ENCODE results near the gene DBH.

Gene DBH

GRCh38 chr9:133629221-133630110, 6.7 kb upstream of the DBH start:
- no peak overlapping the region for H3K4me3 Mint-ChIP-seq
- H3K27me3 Mint-ChIP-seq = no peaks in the 10 kb centered on the region
- peaks cover 16 to 27% of the 10 kb centered on the region in 2 donors for H3K9me3 Mint-ChIP-seq
- ATAC-seq (no peak), DNase-seq (no peak)
- H3K4me1 Mint-ChIP-seq = no peaks in the 10 kb centered on the region
- peak overlapping the region in 1 of 2 donors; percentile 36 for H3K27ac Mint-ChIP-seq

- no peaks in the 10 kb centered on the region for H3K4me1 Mint-ChIP-seq
- H3K27me3 Mint-ChIP-seq = no peaks in the 10 kb centered on the region
- peaks cover 13 to 15% of the 10 kb centered on the region in 2 donors for H3K9me3 Mint-ChIP-seq
- no peak overlapping the region for H3K4me3 Mint-ChIP-seq
- H3K27ac Mint-ChIP-seq = peak overlapping the region in 1 of 2 donors; percentile 44
- ATAC-seq (no peak), DNase-seq (no peak)
Observed at GRCh38 chr9:133631111-133631510, 5.1 kb upstream of the DBH start.

GRCh38 chr9:133632806-133633680, 3.1 kb upstream of the DBH start:
- DNase-seq (no peak), ATAC-seq (no peak)
- Mint-ChIP-seq H3K4me1 (no peaks in the 10 kb centered on the region), H3K9me3 (no peaks in the 10 kb centered on the region), H3K4me3 (no peak overlapping the region), H3K27ac (peak overlapping the region in 1 of 2 donors; percentile 49), H3K27me3 (no peaks in the 10 kb centered on the region)

GRCh38 chr9:133633681-133634080, 2.5 kb upstream of the DBH start:
- Mint-ChIP-seq H3K27ac (no peak overlapping the region), H3K4me1 (no peaks in the 10 kb centered on the region), H3K4me3 (no peak overlapping the region), H3K27me3 (no peaks in the 10 kb centered on the region), H3K9me3 (no peaks in the 10 kb centered on the region)
- DNase-seq (no peak), ATAC-seq (no peak)

- Mint-ChIP-seq H3K27ac (no peak overlapping the region), H3K4me1 (no peaks in the 10 kb centered on the region), H3K27me3 (no peaks in the 10 kb centered on the region), H3K4me3 (no peak overlapping the region), H3K9me3 (no peaks in the 10 kb centered on the region)
- ATAC-seq (peak; percentile 11), DNase-seq (no peak)
Observed at GRCh38 chr9:133634081-133634691, 2.0 kb upstream of the DBH start.

GRCh38 chr9:133635098-133635497, 1.1 kb upstream of the DBH start:
- no peak overlapping the region for H3K27ac Mint-ChIP-seq
- no peak for DNase-seq
- no peaks in the 10 kb centered on the region for H3K27me3 Mint-ChIP-seq

GRCh38 chr9:133636902-133637301, 739 bp downstream of the DBH start:
- Mint-ChIP-seq H3K27me3 (no peaks in the 10 kb centered on the region), H3K27ac (no peak overlapping the region), H3K4me3 (no peak overlapping the region), H3K4me1 (no peaks in the 10 kb centered on the region), H3K9me3 (no peaks in the 10 kb centered on the region)
- ATAC-seq (no peak), DNase-seq (no peak)

More at GRCh38 chr9:133635098-133635497, 1.1 kb upstream of the DBH start:
- H3K9me3 Mint-ChIP-seq = no peaks in the 10 kb centered on the region
- H3K4me1 Mint-ChIP-seq = no peaks in the 10 kb centered on the region
- ATAC-seq = no peak
- H3K4me3 Mint-ChIP-seq = no peak overlapping the region

GRCh38 chr9:133637451-133638055, 1.4 kb downstream of the DBH start:
- Mint-ChIP-seq H3K4me1 (no peaks in the 10 kb centered on the region), H3K27me3 (no peaks in the 10 kb centered on the region), H3K9me3 (no peaks in the 10 kb centered on the region)

GRCh38 chr9:133638076-133638475, 1.9 kb downstream of the DBH start:
- no peaks in the 10 kb centered on the region for H3K4me1 Mint-ChIP-seq
- ATAC-seq (no peak), DNase-seq (no peak)
- H3K27me3 Mint-ChIP-seq = no peaks in the 10 kb centered on the region
- no peak overlapping the region for H3K27ac Mint-ChIP-seq
- no peaks in the 10 kb centered on the region for H3K9me3 Mint-ChIP-seq
- H3K4me3 Mint-ChIP-seq = no peak overlapping the region

More at GRCh38 chr9:133637451-133638055, 1.4 kb downstream of the DBH start:
- H3K4me3 Mint-ChIP-seq = no peak overlapping the region
- DNase-seq (no peak), ATAC-seq (no peak)
- H3K27ac Mint-ChIP-seq = no peak overlapping the region

- ATAC-seq = no peak
- no peak for DNase-seq
- Mint-ChIP-seq H3K9me3 (no peaks in the 10 kb centered on the region), H3K27ac (no peak overlapping the region), H3K4me3 (no peak overlapping the region), H3K27me3 (no peaks in the 10 kb centered on the region), H3K4me1 (no peaks in the 10 kb centered on the region)
Observed at GRCh38 chr9:133638711-133639110, 2.5 kb downstream of the DBH start.

GRCh38 chr9:133639613-133640012, 3.5 kb downstream of the DBH start:
- H3K27me3 Mint-ChIP-seq = no peaks in the 10 kb centered on the region
- no peak for DNase-seq
- no peaks in the 10 kb centered on the region for H3K4me1 Mint-ChIP-seq
- no peak overlapping the region for H3K27ac Mint-ChIP-seq
- H3K9me3 Mint-ChIP-seq = no peaks in the 10 kb centered on the region
- H3K4me3 Mint-ChIP-seq = no peak overlapping the region
- ATAC-seq = no peak

GRCh38 chr9:133640160-133640559, 4.0 kb downstream of the DBH start:
- Mint-ChIP-seq H3K4me3 (no peak overlapping the region), H3K27me3 (no peaks in the 10 kb centered on the region), H3K4me1 (no peaks in the 10 kb centered on the region), H3K27ac (no peak overlapping the region), H3K9me3 (no peaks in the 10 kb centered on the region)
- ATAC-seq = no peak
- DNase-seq = no peak

- no peak for ATAC-seq
- H3K4me1 Mint-ChIP-seq = no peaks in the 10 kb centered on the region
- H3K9me3 Mint-ChIP-seq = no peaks in the 10 kb centered on the region
- peak overlapping the region in 1 of 2 donors; percentile 44 for H3K27ac Mint-ChIP-seq
- DNase-seq = no peak
- no peaks in the 10 kb centered on the region for H3K27me3 Mint-ChIP-seq
- peak overlapping the region in 1 of 2 donors; percentile 19 for H3K4me3 Mint-ChIP-seq
Observed at GRCh38 chr9:133640580-133641395, 4.6 kb downstream of the DBH start.

GRCh38 chr9:133641396-133641655, 5.2 kb downstream of the DBH start:
- Mint-ChIP-seq H3K9me3 (no peaks in the 10 kb centered on the region), H3K27ac (no peak overlapping the region), H3K27me3 (no peaks in the 10 kb centered on the region), H3K4me1 (no peaks in the 10 kb centered on the region), H3K4me3 (no peak overlapping the region)
- ATAC-seq = no peak
- no peak for DNase-seq
